Endometrial microvascular endothelial cells (primary cell): ENCODE data around the gene SIPA1L3. TPM values are rescaled to one million over a fixed set of nuclear protein-coding genes. Genes with fewer than 3 reads are reported as not detected.

Experiments
- in situ Hi-C: cut with HindIII; loops from 2 replicates; pipeline ENCODE4 v1.10.0; 2017; ENCODE audit warnings: low sequenced_read_pairs, low pct_unique_long_range_greater_than_20kb; ENCODE audit errors: inconsistent ontology term
- total RNA-seq: library from RNA; depleted of rRNA; stranded (reverse); fragments of >200 nt; gene quantifications from one replicate; pipeline ENCODE4 v1.2.3, GENCODE V29; 2015; ENCODE audit errors: inconsistent ontology term

The SIPA1L3 gene
- total RNA-seq, 1 donor from 2014 or later: 31.5 TPM

DNA sequence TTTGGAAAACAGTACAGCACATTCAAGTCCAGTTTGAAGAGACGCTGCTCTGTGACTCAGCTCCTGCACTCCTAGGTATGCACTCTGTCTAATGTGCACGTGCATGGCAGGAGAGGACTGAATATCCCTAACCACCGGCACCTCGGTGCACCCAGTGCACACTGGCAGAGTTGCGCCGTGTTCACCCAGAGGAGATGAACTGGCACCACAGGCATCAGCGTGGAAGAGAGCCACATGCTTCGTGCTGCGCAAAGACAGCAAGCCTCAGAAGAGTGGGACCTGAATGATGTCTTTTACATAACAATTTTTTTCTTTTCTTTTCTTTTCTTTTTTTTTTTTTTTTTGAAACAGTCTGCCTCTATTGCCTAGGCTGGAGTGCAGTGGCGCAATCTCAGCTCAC lies 194.7 kb downstream of the SIPA1L3 start:
- in situ Hi-C loops: no loop called here

DNA sequence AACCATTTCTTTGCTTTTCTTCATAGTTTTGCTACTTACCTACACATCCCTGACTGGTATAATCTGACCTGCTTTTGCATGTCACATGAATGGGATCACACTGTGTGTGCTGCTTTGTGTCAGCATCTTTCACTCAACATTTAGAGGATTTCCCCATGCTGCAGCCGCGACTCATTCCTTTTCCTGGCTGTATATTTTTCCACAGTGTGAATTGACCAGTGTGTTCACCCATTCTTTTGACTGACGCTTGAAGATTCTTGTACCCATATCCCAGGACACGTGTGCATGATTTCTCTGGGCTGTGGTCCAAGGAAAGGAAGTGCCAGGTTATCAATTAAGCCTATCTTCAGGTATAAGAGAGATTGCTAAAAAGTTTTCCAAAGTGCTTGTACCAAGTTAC lies 198.6 kb downstream of the SIPA1L3 start:
- in situ Hi-C loops: no loop called here

DNA sequence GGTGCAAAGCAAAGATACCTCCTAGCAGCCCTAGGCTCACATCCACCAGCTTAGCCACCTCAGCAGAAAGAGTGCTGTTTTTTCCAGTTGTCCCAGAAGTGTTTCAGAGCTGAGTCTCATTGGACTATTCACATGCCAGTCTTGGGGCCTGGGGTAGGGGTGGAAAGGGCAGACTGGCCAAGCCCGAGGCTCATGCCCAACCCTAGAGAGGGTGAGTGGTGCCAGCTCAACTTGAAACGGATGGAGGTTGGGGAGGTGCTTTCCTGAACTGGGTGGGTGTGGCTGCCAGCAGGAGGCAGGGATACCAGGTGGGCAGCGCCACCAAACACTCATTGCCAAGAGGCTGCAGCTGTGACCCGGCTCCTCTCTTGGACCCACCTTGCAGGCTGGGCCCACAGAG lies 200.1 kb downstream of the SIPA1L3 start:
- in situ Hi-C loops: no loop called here

DNA sequence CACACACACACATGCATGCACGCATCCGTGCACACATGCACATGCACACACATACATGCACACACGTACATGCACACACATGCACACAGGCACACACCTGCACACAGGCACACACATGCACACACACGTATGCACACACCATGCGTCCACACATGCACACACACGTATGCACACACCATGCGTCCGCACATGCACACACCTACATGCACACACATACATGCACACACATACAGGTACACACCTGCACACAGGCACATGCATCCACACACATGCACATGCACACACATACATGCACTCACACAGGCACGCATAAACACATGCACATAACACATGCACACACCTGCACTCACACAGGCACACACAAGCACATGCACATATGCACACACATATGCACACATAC lies 204.9 kb downstream of the SIPA1L3 start:
- in situ Hi-C loops: no loop called here

DNA sequence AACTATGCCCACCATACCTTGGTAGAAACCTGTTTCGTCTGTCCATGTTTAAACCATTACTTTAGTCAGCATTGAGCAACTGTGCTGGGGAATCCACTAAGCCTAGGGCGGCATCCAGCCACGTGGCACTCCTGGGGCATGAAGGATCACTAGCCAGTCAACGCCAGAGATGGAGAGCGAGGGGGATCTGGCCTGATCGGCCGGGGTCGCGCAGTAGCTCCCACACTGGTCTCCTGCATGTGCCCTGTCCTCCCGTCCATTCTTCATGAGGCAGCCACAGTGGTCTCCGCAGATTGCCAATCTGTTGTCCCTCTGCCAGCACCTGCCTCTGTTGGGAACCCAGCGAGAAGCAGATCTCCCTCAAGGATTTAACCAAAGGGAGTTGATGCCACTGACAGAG lies 207.6 kb downstream of the SIPA1L3 start:
- in situ Hi-C loops: no loop called here

DNA sequence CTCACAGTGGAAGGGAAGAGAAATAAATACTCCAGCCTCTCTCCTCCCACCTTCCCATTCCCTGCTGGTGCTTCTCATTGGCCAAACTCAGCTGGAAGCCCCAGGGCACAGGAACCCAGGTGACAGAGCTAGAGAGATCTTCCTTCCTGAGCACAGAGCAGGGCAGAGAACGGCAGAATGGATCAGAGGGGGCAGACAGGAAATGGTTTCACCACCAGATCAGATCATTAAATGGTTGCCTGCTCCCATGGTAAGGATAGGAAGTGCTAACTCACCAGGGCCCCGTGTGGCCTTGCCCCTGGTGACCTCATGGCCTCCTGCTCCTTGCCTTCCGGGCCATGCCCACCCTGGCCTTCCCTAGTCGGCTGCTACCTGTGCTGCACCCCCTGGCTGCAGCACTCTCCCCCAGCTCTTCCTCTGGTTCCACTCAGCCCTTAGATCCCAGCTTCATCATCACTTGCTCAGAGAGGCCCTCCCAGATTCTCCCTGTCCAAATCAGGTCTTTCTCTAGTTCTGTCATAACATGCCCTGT lies 208.3 kb downstream of the SIPA1L3 start:
- in situ Hi-C loops: no loop called here

DNA sequence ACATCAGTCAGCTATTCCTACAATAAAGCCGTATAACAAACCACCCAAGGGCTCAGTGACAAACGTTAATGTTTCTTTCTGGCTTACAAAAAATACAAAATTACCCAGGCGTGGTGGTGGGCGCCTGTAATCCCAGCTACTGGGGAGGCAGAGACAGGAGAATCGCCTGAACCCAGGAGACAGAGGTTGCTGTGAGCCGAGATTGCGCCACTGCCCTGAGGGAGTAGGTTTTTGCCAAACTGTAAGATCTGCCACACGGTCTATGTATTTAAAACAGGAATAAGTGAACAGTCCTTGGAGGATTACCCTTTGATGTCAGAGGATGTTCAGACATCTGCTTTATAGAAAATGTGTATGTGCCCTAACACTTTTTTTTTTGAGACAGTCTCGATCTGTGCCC lies 211.2 kb downstream of the SIPA1L3 start:
- in situ Hi-C loops: no loop called here

DNA sequence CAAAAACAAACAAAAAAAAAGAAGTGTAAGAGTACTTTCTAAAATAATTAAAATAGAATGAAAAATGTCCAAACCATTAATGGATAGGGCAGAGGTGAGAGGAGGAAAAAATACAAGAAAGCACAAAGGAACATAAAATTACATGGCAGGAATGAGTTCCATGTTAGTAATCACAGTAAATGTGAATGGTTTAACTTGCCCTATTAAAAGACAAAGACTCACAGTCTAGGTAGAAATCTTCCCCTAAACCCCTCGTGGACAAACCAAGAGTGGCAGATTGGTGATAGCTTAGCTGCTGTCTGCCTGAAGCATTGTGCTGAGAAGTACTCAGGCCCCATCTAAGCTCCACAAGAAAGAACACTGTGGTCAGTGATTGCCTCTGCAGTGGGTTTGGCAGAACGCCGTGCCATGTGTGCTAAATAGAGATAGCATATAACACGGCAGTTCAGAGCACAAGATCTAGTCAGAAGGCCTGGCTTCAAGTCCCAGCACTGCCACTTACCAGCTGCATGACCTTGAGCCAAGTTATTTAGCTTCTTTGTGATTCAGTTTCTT lies 213.5 kb downstream of the SIPA1L3 start:
- in situ Hi-C loops: no loop called here

DNA sequence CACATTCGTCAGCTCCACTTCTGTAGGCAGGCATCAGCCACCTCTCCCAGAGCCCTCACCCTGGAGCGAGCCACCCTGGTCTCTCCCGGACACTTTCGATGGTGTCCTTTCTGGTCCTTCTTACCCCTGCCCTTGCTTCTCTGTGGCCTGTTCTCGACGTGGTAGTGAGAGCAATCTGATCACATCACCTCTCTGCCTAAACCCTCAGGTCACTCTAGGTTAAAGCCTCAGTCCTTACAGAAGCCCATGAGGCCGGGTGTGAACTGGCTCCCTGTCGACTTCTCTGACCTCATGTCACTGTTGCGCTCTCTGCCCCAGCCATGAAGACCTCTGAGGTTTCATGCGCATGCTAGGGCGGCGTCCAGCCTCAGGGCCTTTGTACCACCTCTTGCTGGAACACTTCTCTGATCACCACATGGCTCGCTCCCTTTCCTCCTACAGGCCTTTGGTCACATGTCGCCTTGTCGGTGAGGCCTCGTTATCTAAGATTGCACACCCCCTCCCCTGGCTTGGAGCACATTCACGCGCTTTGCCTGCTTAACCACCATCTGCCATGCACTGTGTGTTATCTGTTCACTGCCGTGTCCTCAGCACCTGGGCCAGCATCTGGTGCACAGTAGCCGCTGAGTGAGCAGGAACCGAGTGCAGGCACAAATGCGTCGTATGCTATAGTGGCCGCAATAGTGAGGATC lies 215.5 kb downstream of the SIPA1L3 start:
- in situ Hi-C loops: no loop called here

DNA sequence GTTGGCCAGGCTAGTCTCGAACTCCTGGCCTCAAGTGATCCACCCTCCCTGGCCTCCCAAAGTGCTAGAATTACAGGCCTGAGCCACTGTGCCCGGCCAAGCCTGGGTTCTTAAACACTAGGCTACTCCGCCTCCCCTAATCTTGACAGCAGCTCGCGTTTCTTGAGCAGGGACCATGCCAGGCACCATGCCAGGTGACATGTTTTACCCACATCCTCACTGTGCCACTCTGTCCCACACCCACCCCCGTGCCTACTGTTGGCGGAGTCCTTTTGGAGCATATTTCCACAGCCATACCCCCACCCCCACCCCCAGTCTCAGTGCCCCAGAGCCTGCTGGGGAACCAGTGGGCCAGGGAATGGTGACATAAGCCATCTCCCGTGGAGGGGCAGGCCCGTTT lies 218.2 kb downstream of the SIPA1L3 start:
- in situ Hi-C loops: loop anchor here (25.0 kb wide), 1 partner anchor 163 kb away; no protein-coding TSS in a partner anchor

DNA sequence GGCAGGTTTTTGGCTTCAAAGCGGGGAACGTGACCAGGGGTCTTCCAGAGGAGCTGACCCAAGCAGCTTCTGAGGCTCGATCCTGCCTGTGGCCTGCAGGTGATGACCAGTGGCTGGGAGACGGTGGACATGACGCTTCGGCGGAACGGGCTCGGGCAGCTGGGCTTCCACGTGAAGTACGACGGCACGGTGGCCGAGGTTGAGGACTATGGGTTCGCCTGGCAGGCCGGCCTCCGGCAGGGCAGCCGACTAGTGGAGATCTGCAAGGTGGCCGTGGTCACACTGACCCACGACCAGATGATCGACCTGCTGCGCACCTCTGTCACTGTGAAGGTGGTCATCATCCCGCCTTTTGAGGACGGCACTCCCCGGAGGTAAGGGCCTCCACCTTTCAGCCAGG lies 223.4 kb downstream of the SIPA1L3 start:
- in situ Hi-C loops: loop anchor here (25.0 kb wide), 1 partner anchor 168 kb away; no protein-coding TSS in a partner anchor

DNA sequence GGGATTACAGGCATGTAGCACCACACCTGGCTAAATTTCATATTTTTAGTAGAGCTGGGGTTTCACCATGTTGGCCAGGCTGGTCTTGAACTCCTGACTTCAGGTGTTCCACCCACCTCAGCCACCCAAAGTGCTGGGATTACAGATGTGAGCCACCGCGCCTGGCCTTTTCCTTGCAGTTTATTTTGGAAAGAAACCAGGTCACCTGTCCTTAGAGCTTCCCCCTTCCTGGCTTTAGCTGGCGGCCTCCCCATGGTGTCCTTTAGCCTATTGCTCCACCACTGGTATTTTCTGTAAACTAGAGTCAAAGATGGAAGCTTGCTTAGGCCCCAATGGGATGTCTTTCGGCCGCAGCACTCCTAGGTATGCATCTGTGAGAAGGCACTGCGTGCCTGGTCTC lies 225.8 kb downstream of the SIPA1L3 start:
- in situ Hi-C loops: loop anchor here (25.0 kb wide), 1 partner anchor 170 kb away; no protein-coding TSS in a partner anchor

DNA sequence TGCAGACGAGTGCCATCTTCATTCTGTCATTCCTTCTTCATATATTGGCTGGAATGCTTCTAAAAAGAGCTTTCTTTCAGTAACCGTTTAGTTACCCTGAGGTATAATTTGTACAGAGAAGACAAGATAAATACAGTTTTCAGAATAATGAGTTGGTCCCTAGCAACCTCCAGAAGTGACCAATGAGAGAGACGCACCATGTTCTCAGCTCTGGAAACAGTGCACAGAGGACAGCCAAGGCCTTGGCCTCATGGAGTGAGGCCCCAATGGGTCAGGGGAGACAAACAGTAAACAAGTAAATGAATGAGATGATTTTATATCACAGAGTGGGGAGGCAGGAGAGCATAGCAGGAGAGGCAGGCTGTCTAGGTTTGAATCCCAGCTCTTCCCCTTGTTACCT lies 226.3 kb downstream of the SIPA1L3 start:
- in situ Hi-C loops: loop anchor here (25.0 kb wide), 1 partner anchor 171 kb away; no protein-coding TSS in a partner anchor

DNA sequence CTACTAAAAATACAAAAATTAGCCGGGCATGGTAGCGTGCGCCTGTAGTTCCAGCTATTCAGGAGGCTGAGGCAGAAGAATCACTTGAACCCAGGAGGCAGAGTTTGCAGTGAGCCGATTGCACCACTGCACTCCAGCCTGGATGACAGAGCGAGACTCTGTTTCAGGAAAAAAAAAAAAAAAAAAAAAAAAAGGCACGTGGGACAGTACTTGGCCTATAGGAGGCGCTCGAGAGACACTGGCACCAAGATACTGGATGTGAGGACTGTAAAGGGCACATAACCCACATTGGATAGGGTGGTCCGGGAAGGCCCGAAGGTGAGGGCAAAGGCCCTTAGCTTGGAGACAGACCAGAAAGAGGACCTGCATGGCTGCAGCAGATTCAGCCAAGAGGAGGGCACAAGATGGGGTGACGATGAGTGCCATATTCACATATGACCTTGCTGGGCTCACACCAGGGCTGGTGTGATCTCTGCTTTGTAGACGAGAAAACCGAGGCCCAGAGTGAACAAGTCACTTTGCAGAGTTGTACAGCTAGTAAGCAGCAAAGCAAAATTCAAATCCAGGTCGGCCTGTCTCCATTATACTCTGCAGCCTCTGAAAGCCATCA lies 227.6 kb downstream of the SIPA1L3 start:
- in situ Hi-C loops: loop anchor here (25.0 kb wide), 1 partner anchor 172 kb away; no protein-coding TSS in a partner anchor

DNA sequence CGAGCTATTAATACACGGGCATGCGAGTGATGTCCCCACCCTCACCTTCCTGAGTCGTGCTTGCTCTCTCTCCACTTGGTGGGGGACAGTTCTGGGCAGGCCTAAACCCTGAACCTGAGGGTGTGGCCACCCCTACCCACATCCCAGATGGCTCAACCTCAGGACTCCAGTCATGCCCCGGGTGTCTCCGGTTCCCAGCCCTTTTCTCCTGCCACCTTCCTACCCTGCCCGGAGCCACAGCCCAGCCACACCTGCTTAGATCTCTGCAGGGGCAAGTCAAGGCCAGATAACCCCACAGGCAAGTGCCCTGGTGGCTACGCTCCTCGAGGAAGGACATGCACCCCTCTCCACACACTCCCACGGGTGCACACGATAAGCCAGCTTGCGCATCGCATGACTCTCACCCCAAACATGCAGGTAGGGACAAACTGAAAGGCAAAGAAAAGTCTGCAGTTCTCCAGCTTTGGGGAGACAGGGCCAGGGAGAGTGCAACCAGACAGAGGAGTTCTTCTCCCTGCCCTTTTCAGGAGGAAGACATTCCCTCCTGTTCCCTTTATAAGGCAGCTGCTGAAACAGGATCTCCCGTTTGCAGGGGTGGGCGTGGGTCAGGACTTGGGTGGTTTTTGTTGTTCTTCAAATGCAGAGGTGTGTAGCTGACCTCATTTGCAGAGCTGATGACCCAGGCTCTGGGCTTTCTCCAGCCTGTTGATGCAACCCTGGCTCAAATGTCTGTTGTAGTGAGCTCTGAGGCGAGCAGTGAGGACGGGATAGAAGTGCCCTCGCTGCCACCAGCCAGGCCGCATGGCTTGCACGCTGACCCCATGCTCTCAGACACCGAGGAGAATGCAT lies 228.4 kb downstream of the SIPA1L3 start:
- in situ Hi-C loops: loop anchor here (25.0 kb wide), 1 partner anchor 173 kb away; no protein-coding TSS in a partner anchor

DNA sequence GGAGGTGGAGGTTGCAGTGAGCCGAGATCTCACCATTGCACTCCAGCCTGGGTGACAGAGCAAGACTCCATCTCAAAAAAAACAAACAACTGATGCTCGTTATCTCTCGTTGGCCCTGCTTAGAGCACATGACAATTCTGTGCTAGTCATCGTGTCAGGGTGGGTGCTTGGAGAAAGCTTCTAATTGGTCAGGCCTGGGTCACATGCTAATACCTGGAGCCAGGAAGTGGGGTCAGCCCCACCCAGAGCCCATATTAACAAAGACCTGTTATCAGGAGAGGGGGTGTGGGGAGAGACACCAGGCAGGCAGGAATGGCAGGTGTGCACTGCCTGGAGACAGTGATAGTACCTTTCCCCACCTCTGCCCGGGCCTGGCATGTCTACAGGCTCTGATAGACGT lies 232.1 kb downstream of the SIPA1L3 start:
- in situ Hi-C loops: loop anchor here (25.0 kb wide), 1 partner anchor 177 kb away; no protein-coding TSS in a partner anchor

DNA sequence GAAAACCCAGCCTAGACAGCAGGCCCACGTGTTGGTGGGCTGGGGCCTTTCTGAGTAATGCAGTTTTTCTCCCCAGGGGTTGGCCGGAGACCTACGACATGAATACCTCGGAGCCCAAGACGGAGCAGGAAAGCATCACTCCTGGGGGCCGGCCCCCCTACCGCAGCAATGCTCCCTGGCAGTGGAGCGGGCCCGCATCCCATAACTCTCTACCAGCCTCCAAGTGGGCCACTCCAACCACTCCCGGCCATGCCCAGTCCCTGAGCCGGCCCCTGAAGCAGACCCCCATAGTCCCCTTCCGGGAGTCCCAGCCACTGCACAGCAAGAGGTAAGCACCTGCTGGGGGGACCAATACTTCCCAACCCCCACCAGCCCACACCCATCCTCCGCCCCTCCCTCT lies 234.1 kb downstream of the SIPA1L3 start:
- in situ Hi-C loops: loop anchor here (25.0 kb wide), 1 partner anchor 179 kb away; no protein-coding TSS in a partner anchor

DNA sequence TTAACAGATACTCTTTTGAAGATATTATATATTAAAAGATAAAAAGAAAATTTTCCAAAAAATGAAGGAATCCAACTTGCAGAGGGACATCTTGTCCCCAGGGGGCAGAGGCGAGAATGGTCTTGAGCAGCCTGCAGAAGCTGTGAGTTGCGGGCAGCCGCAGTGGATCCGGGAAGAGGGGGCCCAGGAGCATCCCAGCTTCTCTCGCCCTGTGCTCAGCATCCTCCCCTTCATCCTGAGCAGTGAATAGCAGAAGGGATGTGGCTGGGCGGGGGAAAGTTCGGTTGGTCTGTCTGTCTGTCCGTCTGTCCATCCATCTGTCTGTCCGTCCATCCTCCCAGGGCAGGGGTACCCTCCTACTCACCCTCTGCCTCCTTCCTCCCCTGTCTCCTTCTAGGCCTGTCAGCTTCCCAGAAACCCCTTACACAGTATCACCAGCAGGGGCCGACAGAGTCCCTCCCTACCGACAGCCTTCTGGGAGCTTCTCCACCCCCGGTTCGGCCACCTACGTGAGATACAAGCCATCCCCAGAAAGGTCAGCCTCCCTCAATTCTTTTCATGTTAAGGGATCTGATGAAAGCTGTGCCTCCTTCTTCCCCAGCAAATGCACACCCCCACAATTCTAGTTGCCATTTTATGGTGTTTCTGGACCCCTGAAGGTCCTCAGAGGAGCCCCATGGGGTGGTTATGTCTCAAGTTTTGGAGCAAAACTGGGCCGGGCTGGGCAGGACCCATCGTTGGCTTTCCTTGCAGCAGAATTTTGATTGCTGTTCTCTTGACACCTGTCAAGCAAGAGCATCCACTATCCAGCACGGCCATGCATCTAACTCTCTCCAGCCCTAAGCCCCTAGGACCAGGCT lies 235.4 kb downstream of the SIPA1L3 start:
- in situ Hi-C loops: loop anchor here (25.0 kb wide), 1 partner anchor 180 kb away; no protein-coding TSS in a partner anchor
